GM18508 (cell line): Measurements from ENCODE around the gene COPG2.

Source experiments
- ATAC-seq: cut with Tn5 transposase; IDR thresholded peaks from one replicate; pipeline ENCODE4 v1.9.1; 2021; ENCODE audit warnings: moderate number of reproducible peaks; ENCODE audit not compliant: insufficient read depth, unreplicated experiment

The COPG2 gene

GRCh38 chr7:130479716-130480400 is 188.7 kb downstream of the COPG2 start:
- ATAC-seq = no peak

DNA sequence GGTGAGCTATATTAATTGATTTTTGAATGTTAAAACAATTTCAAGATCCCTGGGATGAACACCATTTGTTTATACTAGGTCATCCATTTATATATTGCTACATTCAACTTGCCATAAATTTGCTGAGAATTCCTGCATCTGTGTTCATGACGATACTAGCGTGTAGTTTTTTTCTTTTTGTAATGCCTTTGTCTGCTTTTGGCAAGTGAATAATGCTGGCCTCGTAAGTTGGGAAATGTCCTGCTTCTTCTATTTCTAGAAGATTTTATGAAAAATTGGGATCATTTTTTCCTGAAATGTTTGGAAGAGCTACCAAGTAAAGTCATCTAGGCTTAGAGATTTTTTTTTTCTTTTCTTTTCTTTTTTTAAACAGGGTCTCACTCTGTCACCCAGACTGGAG is 189.6 kb downstream of the COPG2 start:
- no peak for ATAC-seq

GRCh38 chr7:130476297-130477150 is 192.0 kb downstream of the COPG2 start:
- ATAC-seq = peak; percentile 80

DNA sequence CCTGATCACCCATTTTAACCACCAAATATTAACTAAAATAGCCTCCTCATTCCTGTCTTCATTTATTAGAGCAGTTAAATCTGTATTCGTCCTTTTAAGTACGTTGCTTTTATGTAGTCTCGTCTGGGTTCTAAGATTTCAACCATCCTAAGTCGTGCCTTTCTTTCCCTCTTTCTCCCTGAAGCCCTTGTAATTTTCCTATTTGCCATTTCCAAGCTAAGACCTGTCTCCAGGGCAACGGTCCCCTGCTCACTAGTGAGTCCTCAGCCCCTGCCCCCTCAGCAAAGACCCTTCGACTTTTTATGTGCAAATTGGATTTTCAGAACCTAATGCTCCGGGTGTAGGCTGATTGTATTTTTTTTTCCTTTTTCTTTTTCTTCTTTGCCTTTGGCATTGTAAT is 192.8 kb downstream of the COPG2 start:
- no peak for ATAC-seq

GRCh38 chr7:130473876-130474275 is 194.7 kb downstream of the COPG2 start:
- no peak for ATAC-seq

DNA sequence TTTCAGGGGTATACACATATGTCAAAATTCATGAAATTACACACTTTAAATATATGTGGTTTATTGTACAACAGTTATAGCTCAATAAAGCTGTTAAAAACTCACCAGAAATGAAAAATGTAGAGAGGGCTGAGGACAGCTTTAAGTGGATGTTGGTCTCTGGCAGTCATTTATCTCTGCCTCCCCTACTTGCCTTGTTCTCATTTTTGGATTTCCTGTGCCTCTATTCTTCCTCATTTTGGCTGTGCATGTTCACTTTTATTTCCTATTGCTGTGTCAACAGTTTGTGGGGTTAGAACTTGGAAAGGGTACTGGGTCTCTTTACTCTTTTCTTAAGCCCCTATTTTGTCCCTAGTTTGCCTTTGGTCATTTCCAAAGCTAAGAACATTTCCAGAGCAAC is 195.3 kb downstream of the COPG2 start:
- no peak for ATAC-seq

DNA sequence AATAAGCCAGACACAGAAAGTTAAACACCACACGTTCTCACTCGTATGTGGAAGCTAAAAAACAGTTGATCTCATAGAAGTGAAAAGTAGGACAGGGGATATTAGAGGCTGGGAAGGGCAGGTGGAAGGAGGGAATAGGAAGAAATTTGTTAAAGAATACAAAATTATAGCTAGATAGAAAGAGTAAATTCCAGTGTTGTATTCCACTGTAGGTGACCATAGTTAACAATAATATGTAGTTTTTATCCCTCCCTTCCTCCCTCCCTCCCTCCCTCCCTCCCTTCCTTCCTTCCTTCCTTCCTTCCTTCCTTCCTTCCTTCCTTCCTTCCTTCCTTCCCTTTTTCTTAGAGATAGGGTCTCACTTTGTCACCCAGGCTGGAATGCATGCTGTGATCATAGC is 196.6 kb downstream of the COPG2 start:
- ATAC-seq = no peak

GRCh38 chr7:130468612-130469011 is 199.9 kb downstream of the COPG2 start:
- no peak for ATAC-seq

- ATAC-seq = no peak
These were observed 204.8 kb downstream of the COPG2 start for GRCh38 chr7:130463553-130464434.

DNA sequence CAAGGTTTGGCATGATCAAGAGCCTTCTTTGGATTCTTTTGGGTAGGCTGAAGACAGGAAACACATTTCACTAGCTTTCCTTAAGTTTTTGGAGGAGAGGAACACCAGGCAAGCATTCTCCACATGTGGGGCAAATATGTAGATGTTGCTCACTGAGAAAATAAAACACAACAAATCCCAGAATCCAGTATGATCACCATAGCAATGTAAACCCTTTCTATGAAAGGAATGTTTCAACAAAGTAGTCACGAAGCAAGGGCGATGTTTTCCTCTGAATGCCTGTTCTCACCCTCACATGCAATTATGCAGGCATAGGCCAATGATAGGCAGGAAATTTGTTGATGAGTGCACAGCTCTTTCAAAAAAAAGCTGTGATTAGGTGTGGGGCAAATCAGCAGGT is 207.3 kb downstream of the COPG2 start:
- ATAC-seq = no peak

DNA sequence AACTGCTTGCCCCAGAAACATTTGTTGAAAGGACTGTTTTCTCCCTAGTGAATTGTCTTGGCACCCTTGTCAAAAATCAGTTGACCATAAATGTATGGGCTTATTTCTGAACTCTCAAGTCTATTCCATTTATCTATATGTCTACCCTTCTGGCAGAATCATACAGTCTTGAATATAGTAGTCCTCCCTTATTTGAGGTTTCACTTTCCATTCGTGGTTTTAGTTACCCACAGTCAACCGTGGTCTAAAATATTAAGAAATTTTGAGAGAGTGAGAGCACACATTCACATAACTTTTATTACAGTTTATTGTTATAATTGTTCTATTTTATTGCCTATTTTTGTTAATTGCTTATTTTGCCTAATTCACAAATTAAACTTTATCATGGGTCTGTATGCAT is 210.3 kb downstream of the COPG2 start:
- ATAC-seq = no peak
